OCI-LY3 (cell line): ENCODE measurements around the gene IFFO2.
A peak's percentile ranks its signal among the peaks of the same experiment; 100 is the strongest.

Experiments
- H2AFZ ChIP-seq: fragments of 200-600, 300-600 bp; shearing (Covaris generic); 2 replicates; pipeline ENCODE4 v1.6.0; 2014; ENCODE audit warnings: antibody characterized with exemption, low read depth, low read length
- H3K27ac ChIP-seq: fragments of 200-600, 300-600 bp; sonication (generic); 2 replicates; pipeline ENCODE4 v1.5.1; 2014; ENCODE audit warnings: mild to moderate bottlenecking, low read length, moderate library complexity, mixed read lengths
- H3K27me3 ChIP-seq: fragments of 200-600, 300-600 bp; sonication (generic); 2 replicates; pipeline ENCODE4 v1.6.1; 2014; ENCODE audit warnings: low read depth, low read length, mixed read lengths
- H3K36me3 ChIP-seq: fragments of 200-600, 300-600 bp; sonication (generic); replicated peaks from 2 replicates; pipeline ENCODE3; 2014; ENCODE audit warnings: low read depth, low read length, mixed read lengths
- H3K4me1 ChIP-seq: fragments of 300-600, 200-600 bp; sonication (generic); 2 replicates; pipeline ENCODE4 v1.6.1; 2014; ENCODE audit warnings: low read length, mixed read lengths
- H3K4me2 ChIP-seq: fragments of 200-600, 300-600 bp; sonication (generic); 2 replicates; pipeline ENCODE4 v1.6.1; 2014; ENCODE audit warnings: low read length, mixed read lengths
- H3K4me3 ChIP-seq: fragments of 300-600, 200-600 bp; sonication (generic); 2 replicates; pipeline ENCODE4 v1.5.1; 2014; ENCODE audit warnings: antibody characterized with exemption, mild to moderate bottlenecking, low read length, moderate library complexity
- H3K79me2 ChIP-seq: fragments of 300-600, 200-600 bp; shearing (Covaris generic); 2 replicates; pipeline ENCODE4 v1.6.1; 2014; ENCODE audit warnings: mild to moderate bottlenecking, low read length, mixed read lengths
- H3K9ac ChIP-seq: fragments of 300-600, 200-600 bp; shearing (Covaris generic); 2 replicates; pipeline ENCODE4 v1.6.0; 2014; ENCODE audit warnings: mild to moderate bottlenecking, low read length, moderate library complexity
- H3K9me3 ChIP-seq: fragments of 200-600, 300-600 bp; shearing (Covaris generic); 2 replicates; pipeline ENCODE4 v1.6.1; 2014; ENCODE audit warnings: low read length, mixed read lengths; ENCODE audit not compliant: insufficient read depth
- H4K20me1 ChIP-seq: fragments of 200-600, 300-600 bp; sonication (generic); 2 replicates; pipeline ENCODE4 v1.6.1; 2016; ENCODE audit warnings: low read length, mixed read lengths; ENCODE audit not compliant: insufficient read depth
- CTCF ChIP-seq: fragments of 200-600, 300-600 bp; sonication (generic); IDR thresholded peaks from 2 replicates; pipeline ENCODE4 v1.5.1; 2014; ENCODE audit warnings: antibody characterized with exemption, low read length, low read depth
- EZH2phosphoT487 ChIP-seq: fragments of 200-600 bp; shearing (Covaris generic); IDR thresholded peaks from 2 replicates; pipeline ENCODE4 v1.6.1; 2018; ENCODE audit warnings: antibody characterized with exemption, mixed run types, low read depth

IFFO2 gene

GRCh38 chr1:18922848-18923755 is 33.4 kb downstream of the IFFO2 start:
- Histone ChIP-seq H3K27ac (no peak overlapping the region), H3K9ac (no peak overlapping the region), H3K4me1 (peaks cover 35% of the 10 kb centered on the region), H3K27me3 (peaks cover 16% of the 10 kb centered on the region), H3K79me2 (no peaks in the 10 kb centered on the region), H3K4me3 (no peak overlapping the region), H3K36me3 (no peaks in the 10 kb centered on the region), H2AFZ (no peak overlapping the region), H3K9me3 (no peaks in the 10 kb centered on the region), H3K4me2 (no peak overlapping the region), H4K20me1 (no peaks in the 10 kb centered on the region)
- TF ChIP-seq CTCF (no peak), EZH2phosphoT487 (no peak)

GRCh38 chr1:18922319-18922726 is 34.2 kb downstream of the IFFO2 start:
- Histone ChIP-seq H3K27ac (no peak overlapping the region), H3K4me3 (no peak overlapping the region)

GRCh38 chr1:18921516-18922251 is 34.8 kb downstream of the IFFO2 start:
- no peak overlapping the region for H3K9ac ChIP-seq
- no peaks in the 10 kb centered on the region for H3K9me3 ChIP-seq
- H3K79me2 ChIP-seq: no peaks in the 10 kb centered on the region
- H4K20me1 ChIP-seq: no peaks in the 10 kb centered on the region
- TF ChIP-seq EZH2phosphoT487: no peak
- TF ChIP-seq CTCF: peak; percentile 46
- H3K4me2 ChIP-seq: no peak overlapping the region
- H3K36me3 ChIP-seq: no peaks in the 10 kb centered on the region
- H3K4me3 ChIP-seq: no peak overlapping the region
- H3K27me3 ChIP-seq: peaks cover 16% of the 10 kb centered on the region
- no peak overlapping the region for H3K27ac ChIP-seq
- peaks cover 21% of the 10 kb centered on the region for H3K4me1 ChIP-seq
- H2AFZ ChIP-seq: no peak overlapping the region

More at GRCh38 chr1:18922319-18922726, 34.2 kb downstream of the IFFO2 start:
- H3K4me2 ChIP-seq: no peak overlapping the region
- no peaks in the 10 kb centered on the region for H3K36me3 ChIP-seq
- no peaks in the 10 kb centered on the region for H4K20me1 ChIP-seq
- no peak overlapping the region for H2AFZ ChIP-seq
- H3K27me3 ChIP-seq: peaks cover 16% of the 10 kb centered on the region
- TF ChIP-seq CTCF (no peak), EZH2phosphoT487 (no peak)
- no peaks in the 10 kb centered on the region for H3K9me3 ChIP-seq
- no peaks in the 10 kb centered on the region for H3K79me2 ChIP-seq
- no peak overlapping the region for H3K9ac ChIP-seq
- peaks cover 28% of the 10 kb centered on the region for H3K4me1 ChIP-seq

GRCh38 chr1:18920931-18921330 is 35.5 kb downstream of the IFFO2 start:
- no peaks in the 10 kb centered on the region for H3K9me3 ChIP-seq
- H3K79me2 ChIP-seq: no peaks in the 10 kb centered on the region
- peaks cover 14% of the 10 kb centered on the region for H3K4me1 ChIP-seq
- peaks cover 16% of the 10 kb centered on the region for H3K27me3 ChIP-seq
- H4K20me1 ChIP-seq: no peaks in the 10 kb centered on the region
- TF ChIP-seq EZH2phosphoT487 (no peak), CTCF (no peak)
- no peak overlapping the region for H3K4me3 ChIP-seq
- H3K9ac ChIP-seq: no peak overlapping the region
- no peak overlapping the region for H3K4me2 ChIP-seq
- no peaks in the 10 kb centered on the region for H3K36me3 ChIP-seq
- no peak overlapping the region for H2AFZ ChIP-seq
- H3K27ac ChIP-seq: no peak overlapping the region
